Measurements from ENCODE around the gene PPP2R5C.

- TF ChIP-seq POLR2AphosphoS5 (IDR thresholded peaks at IDR 0.05; ENCODE audit: low read depth, low read length), result no peak
- TF ChIP-seq POLR2A (IDR thresholded peaks at IDR 0.05; ENCODE audit: low read depth, low read length), result no peak
- TF ChIP-seq POU2F2 (IDR thresholded peaks at IDR 0.05; ENCODE audit: low read depth, low read length), result no peak
Observed at GRCh38 chr14:101758913-101759593, 2.5 kb upstream of the PPP2R5C start.
